GM18502 (cell line): Measurements from ENCODE around the gene PTRH1.
A peak's percentile ranks its signal among the peaks of the same experiment; 100 is the strongest.

Experiments
- ATAC-seq: cut with Tn5 transposase; IDR thresholded peaks from one replicate; pipeline ENCODE4 v1.9.1; 2021; ENCODE audit warnings: mild to moderate bottlenecking; ENCODE audit not compliant: unreplicated experiment, poor library complexity

The PTRH1 gene

DNA sequence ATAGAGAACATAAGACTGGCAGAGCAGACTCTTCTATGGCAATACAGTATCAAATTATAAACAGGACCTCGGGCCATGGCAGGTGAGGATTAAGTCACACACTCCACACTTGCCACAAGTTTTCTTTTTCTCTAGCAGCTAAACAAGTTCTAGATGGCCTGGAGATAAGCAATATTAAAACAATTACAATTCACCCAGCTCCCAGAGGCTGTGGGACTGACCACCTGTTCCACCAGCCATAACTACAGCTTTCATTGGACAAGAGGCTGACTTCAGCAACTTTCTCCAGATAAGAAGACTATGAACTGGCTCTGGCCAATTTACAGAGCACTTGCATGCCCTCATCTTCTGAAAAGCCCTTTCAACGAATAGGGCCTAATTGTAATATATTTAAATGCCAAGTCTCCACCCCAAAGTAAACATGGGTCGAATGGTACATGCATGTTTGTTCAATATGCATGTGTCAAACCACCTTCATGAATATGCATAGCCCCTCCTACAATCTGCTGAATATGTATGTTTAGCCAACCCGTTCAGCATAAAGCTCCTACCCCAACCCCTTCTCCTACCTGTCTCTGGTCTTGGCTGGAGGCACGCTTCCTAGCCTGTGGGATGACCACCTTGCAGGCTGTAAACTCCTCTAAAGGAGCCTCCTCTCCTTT is 14.7 kb downstream of the PTRH1 start:
- ATAC-seq = no peak

DNA sequence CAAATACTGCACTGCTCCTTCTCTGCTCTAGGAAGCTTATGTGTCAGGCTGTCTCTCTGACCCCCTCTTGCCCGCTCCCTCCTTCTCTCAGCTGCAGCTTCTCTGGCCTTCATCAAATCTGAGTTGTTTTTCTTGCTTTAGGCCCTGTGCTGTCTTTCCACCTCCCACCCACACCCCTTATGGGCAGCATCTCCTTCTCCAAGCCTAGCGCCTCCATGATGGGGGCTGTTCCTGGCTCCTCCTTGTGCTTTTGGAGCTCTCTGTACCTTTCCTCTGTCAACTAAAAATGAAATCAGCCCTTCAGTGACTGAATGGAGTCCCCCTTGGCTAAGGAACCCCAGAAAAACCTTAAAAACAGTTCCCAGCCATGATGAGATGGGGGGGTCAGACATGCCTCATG is 15.3 kb downstream of the PTRH1 start:
- ATAC-seq = no peak

DNA sequence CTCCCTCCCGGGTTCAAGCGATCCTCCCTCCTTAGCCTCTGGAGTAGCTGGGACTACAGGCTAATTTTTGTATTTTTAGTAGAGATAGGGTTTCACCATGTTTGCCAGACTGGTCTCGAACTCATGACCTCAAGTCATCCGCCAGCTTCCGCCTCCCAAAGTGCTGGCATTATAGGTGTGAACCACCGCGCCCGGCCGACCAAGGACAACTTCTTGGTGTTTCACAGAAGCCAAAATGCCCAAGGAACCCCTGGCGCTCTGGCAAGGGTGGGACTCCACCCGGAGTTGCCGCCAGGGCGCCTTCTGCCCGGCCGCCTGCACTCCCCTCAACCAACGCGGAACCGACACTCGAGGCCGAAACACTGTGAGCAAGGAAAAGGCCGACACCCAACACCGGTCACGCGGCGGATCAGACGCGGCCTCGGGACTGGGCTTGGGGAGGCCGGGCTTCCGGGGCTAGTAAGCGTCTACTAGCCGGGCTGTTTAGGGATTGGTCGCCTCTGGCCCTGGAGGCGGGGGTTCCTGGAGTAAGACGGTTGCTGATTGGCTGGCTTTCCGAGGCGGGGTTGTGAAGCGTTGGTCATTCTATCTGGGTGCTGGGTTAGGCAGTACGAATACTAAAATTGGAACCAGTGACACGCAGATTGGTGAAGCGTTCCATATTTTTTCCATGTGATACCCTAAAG is 16.3 kb downstream of the PTRH1 start:
- peak; percentile 90 for ATAC-seq

- no peak for ATAC-seq
Measured at GRCh38 chr9:127698386-127698785, 17.1 kb downstream of the PTRH1 start.

DNA sequence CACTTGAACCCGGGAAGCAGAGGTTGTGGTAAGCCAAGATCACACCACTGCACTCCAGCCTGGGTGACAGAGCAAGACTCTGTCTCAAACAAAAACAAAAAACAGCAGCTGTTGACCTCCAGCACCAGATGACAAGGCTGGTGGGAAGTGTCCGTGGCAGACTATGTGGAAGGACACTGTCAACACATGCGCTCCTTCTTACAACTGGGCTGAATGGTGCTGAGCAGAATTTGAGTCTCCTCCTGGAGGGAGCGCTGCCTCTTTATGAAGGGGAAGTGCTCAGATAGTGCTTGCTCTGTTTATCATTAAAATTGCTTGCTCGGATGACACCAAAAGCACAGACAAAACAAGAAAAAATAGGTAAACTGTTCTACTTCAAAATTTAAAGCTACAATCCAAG is 17.9 kb downstream of the PTRH1 start:
- no peak for ATAC-seq

DNA sequence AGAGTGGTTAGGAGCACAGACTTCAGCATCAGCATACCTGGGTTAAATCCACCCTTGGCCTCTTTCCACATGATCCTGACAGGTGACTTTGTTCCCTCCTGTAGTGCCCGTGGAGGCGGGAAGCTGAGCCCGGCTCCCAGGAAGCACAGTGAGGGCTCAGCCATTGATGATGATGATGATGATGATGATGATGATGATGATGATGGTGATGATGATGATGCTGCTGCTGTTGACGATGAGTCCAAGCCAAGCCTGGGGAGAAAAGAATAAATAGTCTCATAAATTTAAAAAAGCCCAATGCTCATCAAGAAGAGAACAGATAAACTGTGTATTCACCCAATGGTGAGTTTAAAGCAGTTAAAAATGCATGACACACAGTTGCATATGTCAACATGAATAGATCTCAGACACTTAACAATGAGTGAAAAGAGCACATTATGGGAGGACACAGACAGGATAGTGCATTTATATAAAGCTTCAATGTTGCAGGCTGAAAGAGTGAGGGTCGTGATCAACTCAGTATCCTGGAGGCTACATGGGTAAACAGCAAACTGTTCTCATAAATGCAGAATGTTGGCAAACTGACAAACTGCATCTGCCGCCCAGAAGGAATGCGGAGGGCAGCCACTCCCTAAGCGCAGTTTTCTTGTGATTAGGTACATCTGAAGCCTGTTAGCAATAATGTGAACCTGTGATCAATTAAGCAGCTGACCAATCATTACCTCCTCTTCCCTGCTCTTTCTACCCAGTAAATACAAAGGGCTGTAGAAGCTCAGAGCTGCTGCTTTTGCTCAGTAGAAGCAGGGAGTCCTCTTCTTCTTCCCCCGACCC is 20.4 kb downstream of the PTRH1 start:
- no peak for ATAC-seq

DNA sequence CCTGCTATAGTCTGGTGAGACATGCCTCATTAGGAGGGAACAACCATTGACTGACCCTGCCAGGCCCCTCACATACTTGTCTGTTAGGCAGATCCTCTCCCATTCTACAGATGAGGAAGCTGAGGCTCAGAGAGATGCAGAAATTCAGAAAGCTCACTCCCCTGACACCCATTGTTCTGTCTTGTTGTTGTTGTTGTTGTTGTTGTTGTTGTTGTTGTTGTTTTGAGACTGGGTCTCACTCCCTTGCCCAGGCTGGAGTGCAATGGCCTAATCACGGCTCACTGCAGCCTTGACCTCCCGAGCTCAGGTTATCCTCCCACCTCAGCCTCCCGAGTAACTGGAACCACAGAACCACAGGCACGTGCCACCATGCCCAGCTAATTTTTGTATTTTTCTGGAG is 21.8 kb downstream of the PTRH1 start:
- no peak for ATAC-seq

- ATAC-seq = no peak
Measured at GRCh38 chr9:127693143-127693542, 22.3 kb downstream of the PTRH1 start.

DNA sequence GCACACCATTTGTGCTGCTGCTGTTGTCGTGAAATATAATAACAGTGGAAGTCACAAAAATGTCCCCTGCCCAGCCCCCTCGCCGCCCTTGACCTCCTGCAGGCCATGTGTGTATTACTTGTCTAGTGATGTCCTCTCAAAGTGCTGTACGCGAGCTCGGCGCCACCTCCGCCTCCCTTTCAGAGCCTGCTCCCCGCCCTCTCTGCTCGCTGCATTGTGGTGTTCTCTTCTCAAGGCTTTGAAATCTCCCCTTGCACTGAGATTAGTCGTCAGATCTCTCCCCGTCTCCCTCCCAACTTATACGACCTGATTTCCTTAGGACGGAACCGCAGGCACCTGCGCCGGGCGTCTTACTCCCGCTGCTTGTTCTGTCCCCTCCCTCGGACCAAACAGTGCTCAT is 23.4 kb downstream of the PTRH1 start:
- ATAC-seq = no peak

DNA sequence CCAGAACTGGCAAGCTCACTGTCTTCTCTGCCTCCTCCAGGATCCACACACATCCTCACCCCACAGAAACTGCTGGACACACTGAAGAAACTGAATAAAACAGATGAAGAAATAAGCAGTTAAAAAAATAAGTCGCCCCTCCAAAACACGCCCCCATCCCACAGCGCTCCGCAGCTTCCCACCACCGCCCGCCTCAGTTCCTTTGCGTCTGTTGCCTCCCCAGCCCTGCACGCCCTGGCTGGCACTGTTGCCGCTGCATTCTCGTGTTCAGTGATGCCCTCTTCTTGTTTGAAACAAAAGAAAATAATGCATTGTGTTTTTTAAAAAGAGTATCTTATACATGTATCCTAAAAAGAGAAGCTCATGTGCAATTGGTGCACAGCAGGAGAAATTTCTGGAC is 24.7 kb downstream of the PTRH1 start:
- no peak for ATAC-seq

DNA sequence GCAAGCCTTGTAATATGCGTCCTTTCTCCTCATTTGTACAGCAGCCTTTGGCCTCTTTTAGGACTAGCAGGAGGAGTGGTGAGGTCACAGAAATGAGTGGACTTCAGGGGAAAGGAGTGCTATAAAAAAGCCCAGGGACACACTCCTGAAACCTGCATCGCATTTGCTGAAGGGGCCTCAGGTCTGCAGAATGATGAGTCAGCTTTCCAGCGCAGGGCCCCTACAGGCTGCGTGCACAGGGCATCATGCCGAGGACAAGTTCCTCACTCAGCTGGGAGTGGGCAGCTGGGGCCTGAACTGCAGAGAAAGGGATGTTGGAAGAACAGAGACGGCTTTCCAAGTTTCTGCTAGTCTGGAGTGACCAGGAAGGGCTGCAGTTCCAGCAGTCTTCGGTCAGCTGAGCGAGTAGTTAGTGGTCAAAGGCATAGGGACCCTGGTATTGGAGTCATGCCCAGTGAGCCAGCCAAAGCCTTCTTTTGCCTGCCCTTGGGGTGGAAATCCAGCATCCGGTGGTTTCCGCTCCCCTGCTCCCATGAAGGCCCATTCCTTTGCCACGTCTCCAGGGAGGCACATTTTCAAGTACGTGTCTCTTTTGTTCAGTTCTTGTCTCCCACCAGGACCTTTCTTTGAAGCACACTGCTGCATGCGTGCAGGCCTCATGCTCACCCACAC is 26.0 kb downstream of the PTRH1 start:
- no peak for ATAC-seq

DNA sequence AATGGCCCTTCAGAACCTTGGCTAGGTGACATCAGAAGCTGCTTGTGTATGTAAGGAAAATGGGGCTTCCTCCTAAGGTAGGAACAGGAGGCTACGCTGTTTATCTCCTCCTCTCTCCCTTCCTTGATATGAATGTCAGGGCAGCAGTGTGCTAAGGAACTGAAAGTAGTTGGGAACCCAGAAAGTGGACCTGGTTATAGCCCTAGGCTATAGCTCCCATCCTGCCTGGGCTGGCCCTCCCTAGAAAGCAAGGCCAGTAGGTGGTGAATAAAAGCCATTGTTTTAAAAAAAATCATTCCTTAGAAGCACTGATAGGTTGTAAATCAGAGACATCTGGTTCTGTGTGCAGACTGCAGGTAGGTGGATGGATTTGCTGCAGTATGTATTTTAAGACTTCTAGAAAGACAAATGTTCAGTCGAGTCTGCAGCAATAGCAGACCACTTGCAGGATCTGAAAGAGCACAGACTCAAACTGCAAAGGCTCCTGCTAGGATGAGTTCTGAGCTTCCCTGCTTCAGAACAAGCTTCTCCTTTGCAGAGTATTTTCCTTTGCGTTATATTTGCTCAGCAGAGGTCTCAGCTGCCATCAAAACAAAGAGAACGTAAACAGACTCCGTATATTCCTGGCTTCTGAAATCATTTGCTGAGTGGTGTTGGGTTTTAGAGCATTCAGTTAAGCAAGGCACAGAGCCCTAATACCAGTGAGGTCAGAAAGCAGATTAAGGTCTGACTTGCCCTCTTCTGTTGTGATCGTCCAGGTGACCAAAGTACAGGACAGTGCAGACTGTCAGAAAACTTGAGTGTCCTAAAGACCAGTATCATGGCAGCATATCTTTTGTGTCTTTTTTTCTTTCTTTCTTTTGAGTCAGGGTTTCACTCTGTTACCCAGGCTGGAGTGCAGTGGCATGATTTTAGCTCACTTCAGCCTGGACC is 28.7 kb downstream of the PTRH1 start:
- no peak for ATAC-seq

DNA sequence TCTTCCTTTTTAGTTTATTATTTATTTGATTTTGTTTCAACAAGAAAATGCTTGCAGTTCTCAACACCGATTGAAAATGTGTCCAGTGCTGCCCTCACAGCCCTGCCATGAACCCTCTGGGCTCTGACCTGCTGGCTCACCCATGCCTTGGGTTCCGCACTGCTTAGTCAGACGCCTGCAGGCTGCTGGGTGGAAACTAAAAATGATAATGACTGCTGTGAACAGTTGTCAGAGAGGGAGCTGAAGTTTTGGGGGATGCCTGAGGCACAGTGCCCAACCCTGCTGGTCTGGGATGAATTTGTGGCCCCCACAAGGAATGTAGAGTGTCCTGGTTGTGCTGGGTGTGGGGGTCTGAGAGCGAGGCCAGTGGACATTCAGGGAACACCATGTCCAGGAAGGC is 30.9 kb downstream of the PTRH1 start:
- ATAC-seq = no peak

GRCh38 chr9:127683723-127684122 is 31.7 kb downstream of the PTRH1 start:
- no peak for ATAC-seq

DNA sequence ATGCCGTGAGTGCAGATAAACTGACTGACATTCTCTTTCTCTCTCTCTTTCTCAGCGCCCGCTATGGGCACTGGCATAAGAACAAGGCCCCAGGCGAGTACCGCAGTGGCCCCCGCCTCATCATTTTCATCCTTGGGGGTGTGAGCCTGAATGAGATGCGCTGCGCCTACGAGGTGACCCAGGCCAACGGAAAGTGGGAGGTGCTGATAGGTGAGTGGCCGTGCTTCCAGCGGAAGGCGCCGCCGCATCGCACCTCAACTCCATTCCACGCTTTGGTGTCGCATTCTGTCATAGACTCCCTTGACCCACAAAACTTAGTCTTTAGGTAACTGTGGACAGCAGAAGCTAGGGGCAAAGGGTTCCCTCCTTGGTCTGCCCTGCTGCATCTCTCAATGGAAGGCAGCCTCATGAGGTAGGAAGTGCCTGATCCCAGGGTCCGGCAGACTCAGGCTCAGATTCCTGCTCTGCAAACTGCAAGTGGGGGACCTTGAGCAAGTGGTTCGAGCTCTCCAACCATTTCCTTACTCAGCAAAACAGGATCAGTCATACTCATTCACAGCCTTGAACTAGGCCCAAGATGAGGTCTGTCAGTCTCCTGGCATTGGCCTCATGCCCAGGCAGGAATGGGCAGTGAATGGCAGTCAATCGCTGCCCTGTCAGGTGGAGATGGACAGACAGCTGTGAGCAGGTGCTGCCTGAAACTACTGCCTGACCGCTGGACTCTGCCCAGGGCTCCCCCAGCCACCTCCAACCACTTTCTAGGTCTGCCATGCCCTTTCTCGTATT is 32.9 kb downstream of the PTRH1 start:
- no peak for ATAC-seq

DNA sequence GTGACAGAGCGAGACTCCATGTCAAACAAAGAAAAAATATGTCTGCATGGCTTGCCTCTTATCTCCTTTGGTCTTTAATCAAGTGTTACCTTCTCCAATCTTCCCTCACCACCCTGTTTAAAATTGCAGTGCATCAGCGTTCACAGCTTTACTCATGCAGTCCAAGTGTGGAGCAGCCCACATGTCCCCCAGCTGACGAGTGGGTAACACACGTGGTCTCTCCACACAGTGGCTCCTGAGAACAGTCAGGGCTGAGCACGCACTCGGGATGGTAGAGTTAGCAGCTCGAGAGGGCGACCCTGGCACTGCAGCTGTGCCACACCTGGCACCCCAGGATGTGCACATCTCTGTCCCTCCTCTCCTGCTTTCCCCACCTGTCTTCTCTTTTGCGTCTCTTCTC is 34.6 kb downstream of the PTRH1 start:
- ATAC-seq = no peak

DNA sequence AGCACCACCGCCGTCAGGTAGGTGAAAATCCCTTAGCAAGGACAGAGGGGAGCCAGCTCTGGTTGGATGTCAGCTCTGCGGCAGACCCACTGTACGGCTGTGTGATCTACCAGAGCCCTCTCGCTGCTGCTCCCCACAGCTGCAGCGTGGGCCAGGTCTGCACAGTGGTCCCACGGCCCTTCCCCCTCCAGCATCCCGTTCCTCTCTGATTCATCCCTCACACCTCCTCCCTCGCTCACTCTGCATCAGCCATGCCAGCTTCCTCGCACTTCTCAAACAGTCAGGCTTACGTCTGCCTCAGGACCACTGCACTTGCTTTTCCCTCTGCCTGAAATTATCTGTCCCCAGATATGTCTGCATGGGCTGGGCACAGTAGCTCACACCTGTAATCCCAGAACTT is 35.2 kb downstream of the PTRH1 start:
- no peak for ATAC-seq

DNA sequence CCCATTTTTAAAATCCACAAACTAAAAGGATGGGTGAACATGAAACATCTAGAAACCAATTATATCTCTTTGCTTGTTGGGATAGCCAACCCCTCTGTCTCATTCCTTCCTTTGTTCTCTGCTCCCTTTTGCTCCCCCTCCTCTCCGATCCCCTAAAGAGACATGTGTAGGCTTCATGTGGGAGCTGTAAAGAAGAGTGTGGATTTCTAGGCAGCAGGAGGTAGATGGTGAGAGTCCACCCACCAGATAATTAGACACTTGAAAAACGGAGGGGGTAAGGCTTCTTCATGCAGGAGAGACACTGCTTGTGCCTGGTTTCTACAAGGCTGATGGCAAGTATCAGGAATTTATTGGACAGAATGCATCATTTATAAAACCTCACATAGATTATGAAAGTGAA is 36.0 kb downstream of the PTRH1 start:
- ATAC-seq = no peak

GRCh38 chr9:127676638-127677037 is 38.8 kb downstream of the PTRH1 start:
- no peak for ATAC-seq
